Hindlimb muscle (tissue), 1 donor: ENCODE results near the gene CEP126. TPM values are rescaled to one million over a fixed set of nuclear protein-coding genes. Genes with fewer than 3 reads are reported as not detected.
A peak's percentile ranks its signal among the peaks of the same experiment; 100 is the strongest.

Experiments used
- DNase-seq: peaks from one replicate; pipeline ENCODE4 v3.0.0-alpha.2; 2013
- polyA plus RNA-seq: library from polyadenylated mRNA; unstranded; fragments of 120-200 nt; gene quantifications from one replicate; pipeline ENCODE4 v1.2.1, GENCODE V29; 2013; ENCODE audit not compliant: insufficient read length

The CEP126 gene
- polyA plus RNA-seq, 1 donor, result 2.8 TPM

GRCh38 chr11:102014756-102015155, 99.9 kb downstream of the CEP126 start:
- no peak for DNase-seq

- DNase-seq, result peak; percentile 42
Observed at GRCh38 chr11:102017026-102017425, 102.2 kb downstream of the CEP126 start.

- no peak for DNase-seq
Observed at GRCh38 chr11:102026217-102026616, 111.4 kb downstream of the CEP126 start.

DNA sequence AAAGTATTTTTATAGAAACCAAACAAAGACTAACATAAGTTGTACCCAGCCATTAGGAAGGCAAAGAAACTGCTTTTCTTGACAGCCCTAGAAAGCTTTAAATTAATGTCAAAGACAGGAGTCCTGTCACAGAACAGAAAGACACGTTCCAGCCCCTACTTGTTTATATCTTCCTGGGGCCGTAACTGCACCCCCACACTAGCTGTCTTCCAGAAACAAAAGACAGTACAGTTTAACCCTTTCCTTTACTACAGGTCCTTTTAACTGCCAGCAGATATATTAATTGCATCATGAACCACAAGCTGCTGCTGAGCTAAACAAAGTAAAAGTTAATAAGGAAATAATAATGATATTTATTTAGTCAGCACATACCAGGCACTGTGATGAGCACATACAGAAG, 112.1 kb downstream of the CEP126 start:
- no peak for DNase-seq

GRCh38 chr11:102036757-102037156, 121.9 kb downstream of the CEP126 start:
- DNase-seq, result no peak

DNA sequence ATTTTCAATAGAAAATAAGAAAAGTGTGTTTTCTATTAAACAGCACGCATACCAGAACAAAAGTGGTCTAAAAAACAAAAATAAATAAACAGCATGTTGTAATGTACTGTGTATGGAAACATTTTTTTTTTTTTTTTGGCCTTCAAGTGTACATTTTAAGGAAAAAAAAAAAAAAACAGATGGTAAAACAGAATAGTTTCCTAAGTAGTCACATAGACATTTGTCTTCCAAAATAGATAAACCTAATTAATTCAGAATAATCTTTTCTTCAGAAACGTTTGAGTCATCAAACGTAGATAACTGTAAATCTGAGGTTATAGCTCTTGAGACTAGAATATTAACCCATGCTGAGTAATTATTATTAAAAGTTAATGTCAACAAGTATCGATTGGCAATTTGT, 132.0 kb downstream of the CEP126 start:
- DNase-seq, result no peak

GRCh38 chr11:102047305-102047924, 132.6 kb downstream of the CEP126 start, which contains the start of gene CFAP300:
Gene CFAP300, plus strand, starts transcription at chr11:102047437. Its CDS starts 34 bp downstream, at chr11:102047471.
- peak; percentile 89 for DNase-seq

Other genes starting within 250 kb of the CEP126 start
- not detected for gene ANGPTL5, start 1.5 kb downstream of the CEP126 start, polyA plus RNA-seq
- 2.2 TPM for gene CFAP300, start 132.4 kb downstream of the CEP126 start, polyA plus RNA-seq
- gene YAP1, start 195.4 kb downstream of the CEP126 start, polyA plus RNA-seq, result 78.8 TPM